Common myeloid progenitor, CD34-positive (primary cell): ENCODE measurements around the gene RAVER1.

Source experiments
- CTCF ChIA-PET: fragments of 350-600 bp; sonication (Branson Sonifier 250); formaldehyde crosslinking; loops from one replicate; lab custom pipeline; 2021; ENCODE audit warnings: antibody characterized with exemption; lab: Charles Lee
- POLR2A ChIA-PET: fragments of 350-600 bp; sonication (Branson Sonifier 250); formaldehyde crosslinking; loops from one replicate; lab custom pipeline; 2021; ENCODE audit warnings: antibody characterized with exemption; lab: Charles Lee
- DNase-seq, 3 donors: peaks; one replicate each; pipeline versions ENCODE4 v3.0.0 to v3.0.0-alpha.2; 2013
- H3K27ac ChIP-seq, 2 experiments: 1 replicate in 1 of 2; 2 replicates in 1 of 2; pipeline ENCODE4 v1.7.0; 2013; ENCODE audit warnings: inconsistent platforms in 2 of 2, low read length in 2 of 2, mild to moderate bottlenecking in 2 of 2, low read depth in 1 of 2, moderate library complexity in 1 of 2; ENCODE audit not compliant: severe bottlenecking in 2 of 2, insufficient read depth in 1 of 2, poor library complexity in 1 of 2
- H3K27me3 ChIP-seq, 5 experiments: replicated peaks in 2 of 5; 1 replicate in 3 of 5; 2 replicates in 2 of 5; pipeline versions ENCODE4 v1.6.1 to v1.7.0; 2013; ENCODE audit warnings: low read length in 4 of 5, mild to moderate bottlenecking in 2 of 5, moderate library complexity in 2 of 5, inconsistent platforms in 1 of 5; ENCODE audit not compliant: insufficient read depth in 5 of 5, control insufficient read depth in 4 of 5
- H3K36me3 ChIP-seq, 4 experiments: 1 replicate in 2 of 4; 2 replicates in 2 of 4; pipeline versions ENCODE4 v1.6.1 to v1.7.0; 2013; ENCODE audit warnings: low read length in 3 of 4, control low read depth in 1 of 4, mild to moderate bottlenecking in 1 of 4; ENCODE audit not compliant: control insufficient read depth in 4 of 4, insufficient read depth in 4 of 4
- H3K4me1 ChIP-seq, 4 experiments: 1 replicate in 3 of 4; 2 replicates in 1 of 4; pipeline versions ENCODE4 v1.6.1 to v1.7.1; 2013; ENCODE audit warnings: low read length in 3 of 4, mild to moderate bottlenecking in 3 of 4, control low read depth in 1 of 4, inconsistent platforms in 1 of 4, moderate library complexity in 1 of 4; ENCODE audit not compliant: control insufficient read depth in 4 of 4, insufficient read depth in 4 of 4; ENCODE audit errors: control extremely low read depth in 1 of 4
- H3K4me3 ChIP-seq, 7 experiments: 1 replicate in 4 of 7; 2 replicates in 3 of 7; pipeline versions ENCODE4 v1.5.1 to v1.7.0; 2013; ENCODE audit warnings: mild to moderate bottlenecking in 7 of 7, low read length in 6 of 7, moderate library complexity in 6 of 7, inconsistent platforms in 2 of 7, low read depth in 2 of 7, control low read depth in 1 of 7; ENCODE audit not compliant: insufficient read depth in 4 of 7, control insufficient read depth in 1 of 7; ENCODE audit errors: extremely low read depth in 1 of 7
- H3K9me3 ChIP-seq, 5 experiments: 1 replicate in 4 of 5; 2 replicates in 1 of 5; pipeline versions ENCODE4 v1.6.1 to v1.7.1; 2013; ENCODE audit warnings: low read length in 4 of 5, mild to moderate bottlenecking in 2 of 5, inconsistent platforms in 1 of 5, low read depth in 1 of 5, moderate library complexity in 1 of 5; ENCODE audit not compliant: control insufficient read depth in 4 of 5, insufficient read depth in 2 of 5; ENCODE audit errors: control extremely low read depth in 1 of 5
- WGBS: methylation state at CpG from one replicate; pipeline ENCODE4 v1.1.5; 2013; ENCODE audit not compliant: insufficient coverage; 5-methylcytosine and 5-hydroxymethylcytosine counted together

RAVER1 gene

DNA sequence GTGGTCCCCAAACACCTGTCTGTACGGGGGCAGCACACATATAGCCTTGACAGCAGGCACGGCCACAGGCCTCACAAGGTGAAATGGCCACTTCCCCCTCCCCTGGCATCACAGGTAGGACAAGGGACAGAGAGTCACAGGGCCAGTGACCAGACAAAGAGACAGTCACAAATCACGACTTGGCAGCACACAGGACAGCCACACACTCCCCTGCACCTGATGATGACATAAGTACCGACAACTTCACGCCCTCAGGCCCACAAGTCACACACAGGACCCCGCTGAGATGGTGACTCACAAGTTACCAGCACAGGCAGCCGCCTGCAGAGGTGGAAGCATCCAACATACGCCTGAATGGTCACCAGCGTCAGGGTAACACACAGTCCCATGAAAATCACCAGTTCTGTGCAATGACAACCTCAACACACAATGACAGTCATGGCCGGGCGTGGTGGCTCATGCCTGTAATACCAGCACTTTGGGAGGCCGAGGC lies 30.5 kb upstream of the RAVER1 start:
- 94% methylated on average over 12 of the region's 12 CpGs for WGBS

DNA sequence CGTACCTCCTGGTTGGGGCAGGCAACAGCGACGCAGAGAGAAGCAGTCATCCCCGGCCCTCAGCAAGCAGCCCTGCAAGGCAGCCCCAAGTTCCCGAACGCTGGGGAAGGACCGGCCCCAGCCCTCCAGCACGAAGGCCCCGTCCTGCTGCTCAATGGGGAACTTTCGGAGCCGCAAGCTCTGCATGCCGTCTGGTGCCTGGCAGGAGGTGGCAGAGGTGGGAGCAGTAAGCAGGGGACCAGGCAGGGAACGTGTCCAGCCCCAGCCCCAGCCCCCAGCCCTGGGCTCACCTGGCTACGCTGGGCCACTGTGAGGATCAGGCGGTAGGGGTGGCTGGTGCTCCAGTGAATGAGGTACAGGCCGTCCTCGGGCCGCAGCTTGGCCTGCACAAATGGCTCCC lies 28.9 kb upstream of the RAVER1 start:
- H3K36me3 ChIP-seq: peaks cover 8 to 82% (median 53%) of the 10 kb centered on the region in 4 experiments
- POLR2A ChIA-PET: no interaction called here
- no peaks in the 10 kb centered on the region for H3K4me1 ChIP-seq
- H3K4me3 ChIP-seq: no peak overlapping the region
- 95% methylated on average over 16 of the region's 18 CpGs for WGBS
- CTCF ChIA-PET: no interaction called here
- no peak overlapping the region for H3K27ac ChIP-seq
- DNase-seq: no peak
- no peaks in the 10 kb centered on the region for H3K27me3 ChIP-seq
- no peaks in the 10 kb centered on the region for H3K9me3 ChIP-seq

More for the DNA sequence above, 30.5 kb upstream of the RAVER1 start:
- Histone ChIP-seq H3K4me3 (no peak overlapping the region), H3K36me3 (peaks cover 13 to 86% (median 55%) of the 10 kb centered on the region in 4 experiments), H3K27ac (no peak overlapping the region), H3K4me1 (no peaks in the 10 kb centered on the region), H3K27me3 (no peaks in the 10 kb centered on the region), H3K9me3 (peaks cover 0 to 5% (median 0%) of the 10 kb centered on the region in 5 experiments)
- no peak for DNase-seq
- ChIA-PET CTCF (no interaction called here), POLR2A (no interaction called here)

GRCh38 chr19:10361569-10362011 lies 28.3 kb upstream of the RAVER1 start:
- ChIA-PET POLR2A (interaction anchor here (0.6 kb wide), 1 partner anchor 17 kb away, joined by 3 read pairs; no protein-coding TSS in a partner anchor), CTCF (no interaction called here)
- Histone ChIP-seq H3K27me3 (no peaks in the 10 kb centered on the region), H3K4me3 (no peak overlapping the region), H3K4me1 (no peaks in the 10 kb centered on the region), H3K36me3 (peaks cover 8 to 80% (median 57%) of the 10 kb centered on the region in 4 experiments), H3K27ac (no peak overlapping the region), H3K9me3 (no peaks in the 10 kb centered on the region)
- no peak for DNase-seq
- 98% methylated on average over 14 of the region's 16 CpGs for WGBS

DNA sequence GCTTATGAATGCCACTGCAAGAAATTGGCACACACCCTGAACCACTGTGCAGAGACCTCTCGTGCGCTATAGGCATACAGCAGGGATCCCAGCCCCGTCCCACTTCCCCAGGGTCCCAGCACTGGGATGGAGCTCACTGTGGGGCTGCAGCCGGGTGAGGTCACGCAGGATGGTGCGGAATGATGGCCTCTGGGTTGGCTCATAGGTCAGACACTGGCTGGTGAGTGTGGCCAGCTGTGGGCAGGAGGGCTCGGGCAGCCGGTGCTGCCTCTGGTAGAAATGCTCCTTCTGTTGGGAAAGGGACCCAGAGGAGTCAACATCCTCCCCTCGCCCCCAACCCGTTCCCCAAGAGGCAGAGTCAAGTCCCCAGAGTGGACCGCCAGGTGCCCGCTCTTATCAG lies 23.1 kb upstream of the RAVER1 start:
- no peak for DNase-seq
- Histone ChIP-seq H3K27ac (no peak overlapping the region), H3K9me3 (no peaks in the 10 kb centered on the region), H3K36me3 (peaks cover 13 to 70% (median 50%) of the 10 kb centered on the region in 4 experiments), H3K27me3 (no peaks in the 10 kb centered on the region), H3K4me3 (no peak overlapping the region), H3K4me1 (no peaks in the 10 kb centered on the region)
- CTCF ChIA-PET: interaction anchor here (1.3 to 1.5 kb wide), 2 partner anchors 15 to 18 kb away, joined by 3 to 4 read pairs; no protein-coding TSS in a partner anchor
- 95% methylated on average over 11 of the region's 12 CpGs for WGBS
- POLR2A ChIA-PET: interaction anchor here (0.8 kb wide), 1 partner anchor 104 kb away, joined by 3 read pairs; the partner anchor contains the start of gene MRPL4

DNA sequence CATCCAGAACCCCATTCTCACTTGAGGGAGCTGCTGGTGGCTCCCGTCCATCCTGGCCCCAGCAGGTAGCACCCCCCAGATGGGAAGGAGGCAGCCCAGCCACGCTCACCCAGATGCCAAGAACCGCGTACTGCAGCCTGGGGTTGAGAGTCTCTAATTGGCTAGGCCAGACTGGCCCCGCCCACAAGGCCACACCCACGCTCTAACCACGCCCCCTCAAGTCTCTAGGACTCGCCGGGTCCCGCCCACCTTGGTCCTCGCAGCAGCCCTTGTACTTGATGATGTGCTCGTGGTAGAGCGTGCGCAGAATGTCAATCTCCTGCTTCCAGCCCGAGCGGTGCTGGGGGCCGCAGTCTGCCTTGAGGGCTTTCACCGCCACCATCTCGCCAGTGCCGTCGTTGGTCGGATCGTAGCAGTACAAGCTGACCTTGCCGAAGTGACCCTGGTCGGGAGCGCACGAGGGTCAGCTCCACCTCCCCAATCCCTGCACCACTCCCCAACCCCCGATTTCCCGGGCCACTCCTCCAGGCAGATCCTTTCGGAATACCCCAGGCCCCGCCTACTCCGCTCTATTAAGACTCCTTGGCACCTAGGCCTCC lies 20.6 kb upstream of the RAVER1 start:
- H3K36me3 ChIP-seq: peaks cover 14 to 66% (median 53%) of the 10 kb centered on the region in 4 experiments
- ChIA-PET POLR2A (no interaction called here), CTCF (interaction anchor here (1.0 kb wide), 1 partner anchor 21 kb away, joined by 4 read pairs; no protein-coding TSS in a partner anchor)
- H3K4me3 ChIP-seq: no peak overlapping the region
- DNase-seq: peak; percentile 51 to 68 (median 65)
- H3K9me3 ChIP-seq: no peaks in the 10 kb centered on the region
- no peaks in the 10 kb centered on the region for H3K27me3 ChIP-seq
- no peaks in the 10 kb centered on the region for H3K4me1 ChIP-seq
- WGBS: 98% methylated on average over 26 of the region's 32 CpGs
- H3K27ac ChIP-seq: no peak overlapping the region

- H3K4me1 ChIP-seq: no peaks in the 10 kb centered on the region
- H3K9me3 ChIP-seq: no peaks in the 10 kb centered on the region
- WGBS: 96% methylated on average over 62 of the region's 63 CpGs
- no peak overlapping the region for H3K4me3 ChIP-seq
- H3K27ac ChIP-seq: no peak overlapping the region
- ChIA-PET CTCF (no interaction called here), POLR2A (no interaction called here)
- DNase-seq: no peak
- H3K36me3 ChIP-seq: peaks cover 14 to 64% (median 49%) of the 10 kb centered on the region in 4 experiments
- H3K27me3 ChIP-seq: no peaks in the 10 kb centered on the region
Observed at GRCh38 chr19:10352764-10353671, 19.7 kb upstream of the RAVER1 start.
